A673 (cell line): ENCODE measurements around the gene OR2AT4.

Experiments used
- CTCF ChIP-seq: fragments of 300-800, 200-600 bp; sonication (generic); conservative IDR thresholded peaks from 2 replicates; pipeline ENCODE4 v1.5.1; 2017; ENCODE audit warnings: low read depth, mild to moderate bottlenecking, antibody characterized with exemption, low read length, moderate library complexity, mixed read lengths
- EZH2 ChIP-seq: fragments of 200-600 bp; sonication (generic); IDR thresholded peaks from 2 replicates; pipeline ENCODE4 v1.6.1; 2017; ENCODE audit warnings: borderline replicate concordance, low read depth, mild to moderate bottlenecking, mixed read lengths, antibody characterized with exemption, low read length; ENCODE audit not compliant: poor library complexity, severe bottlenecking

DNA sequence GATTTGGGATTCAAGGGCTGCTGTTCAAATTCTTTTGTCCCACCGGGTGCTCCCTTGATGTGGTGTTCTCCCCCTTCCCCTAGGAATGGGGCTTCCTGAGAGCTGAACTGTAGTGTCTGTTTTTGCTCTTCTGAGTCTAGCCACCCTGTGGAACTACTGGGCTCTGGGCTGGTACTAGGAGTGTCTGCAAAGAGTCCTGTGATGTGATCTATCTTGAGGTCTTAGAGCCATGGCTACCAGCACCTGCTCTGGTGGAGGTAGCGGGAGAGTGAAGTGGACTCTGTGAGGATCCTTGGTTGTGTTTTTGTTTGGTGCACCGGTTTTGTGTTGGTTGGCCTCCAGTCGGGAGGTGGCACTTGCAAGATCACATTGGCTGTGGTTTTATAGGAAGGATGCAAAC, 46.2 kb downstream of the OR2AT4 start:
- TF ChIP-seq CTCF, result no peak
- no peak for TF ChIP-seq EZH2
